ENCODE measurements around the gene POLRMT.
A peak's percentile ranks its signal among the peaks of the same experiment; 100 is the strongest.
"Not testable (repeated sequence)": the region's sequence is repeated elsewhere in the genome, so short reads cannot be mapped to it uniquely, and the experiment has no call there.

POLRMT gene

GRCh38 chr19:634975-635652, 1.8 kb upstream of the POLRMT start:
- Mint-ChIP-seq H3K36me3 (ENCODE audit: low read depth) (peaks cover 37% of the 10 kb centered on the region), H3K4me3 (no peak overlapping the region), H3K9me3 (no peaks in the 10 kb centered on the region), H3K27me3 (peaks cover 35% of the 10 kb centered on the region), H3K4me1 (ENCODE audit: low read depth) (peaks cover 44% of the 10 kb centered on the region), H3K27ac (peak overlapping the region; percentile 55)
- intact Hi-C loops (cut with micrococcal nuclease) = no loop called here

- no peaks in the 10 kb centered on the region for H3K9me3 Mint-ChIP-seq
- peak overlapping the region; percentile 88 for H3K27ac Mint-ChIP-seq
- intact Hi-C loops (cut with micrococcal nuclease) = loop anchor here (2.0 kb wide), 1 partner anchor 27 kb away; no protein-coding TSS in a partner anchor
Measured at GRCh38 chr19:633786-634639, 676 bp upstream of the POLRMT start.

GRCh38 chr19:632579-633067, 714 bp downstream of the POLRMT start:
- intact Hi-C loops (cut with micrococcal nuclease) = loop anchor here (2.0 kb wide), 1 partner anchor 28 kb away; no protein-coding TSS in a partner anchor
- Mint-ChIP-seq H3K4me3 (peak overlapping the region; percentile 97), H3K36me3 (ENCODE audit: low read depth) (peaks cover 62% of the 10 kb centered on the region), H3K4me1 (ENCODE audit: low read depth) (peaks cover 37% of the 10 kb centered on the region), H3K27me3 (peaks cover 12% of the 10 kb centered on the region), H3K27ac (peak overlapping the region; percentile 88), H3K9me3 (no peaks in the 10 kb centered on the region)

More at GRCh38 chr19:633786-634639, 676 bp upstream of the POLRMT start:
- H3K4me1 Mint-ChIP-seq (ENCODE audit: low read depth) = peaks cover 37% of the 10 kb centered on the region
- peak overlapping the region; percentile 97 for H3K4me3 Mint-ChIP-seq
- H3K27me3 Mint-ChIP-seq = peaks cover 26% of the 10 kb centered on the region
- peaks cover 48% of the 10 kb centered on the region for H3K36me3 Mint-ChIP-seq (ENCODE audit: low read depth)

- intact Hi-C loops (cut with micrococcal nuclease) = no loop called here
- Mint-ChIP-seq H3K36me3 (ENCODE audit: low read depth) (peaks cover 86% of the 10 kb centered on the region), H3K27ac (no peak overlapping the region), H3K4me3 (no peak overlapping the region), H3K9me3 (no peaks in the 10 kb centered on the region), H3K4me1 (ENCODE audit: low read depth) (peaks cover 37% of the 10 kb centered on the region), H3K27me3 (no peaks in the 10 kb centered on the region)
Measured at GRCh38 chr19:629961-630714, 3.2 kb downstream of the POLRMT start.

- intact Hi-C loops (cut with micrococcal nuclease); H3K27me3 Mint-ChIP-seq; H3K9me3 Mint-ChIP-seq; H3K4me3 Mint-ChIP-seq; H3K27ac Mint-ChIP-seq: not testable (repeated sequence)
- Mint-ChIP-seq H3K36me3 (ENCODE audit: low read depth) (peaks cover 93% of the 10 kb centered on the region), H3K4me1 (ENCODE audit: low read depth) (peaks cover 37% of the 10 kb centered on the region)
Measured at GRCh38 chr19:629515-629914, 3.8 kb downstream of the POLRMT start.

- Mint-ChIP-seq H3K27ac (no peak overlapping the region), H3K4me3 (no peak overlapping the region), H3K36me3 (ENCODE audit: low read depth) (peaks cover 99% of the 10 kb centered on the region), H3K9me3 (no peaks in the 10 kb centered on the region), H3K27me3 (no peaks in the 10 kb centered on the region), H3K4me1 (ENCODE audit: low read depth) (peaks cover 26% of the 10 kb centered on the region)
- intact Hi-C loops (cut with micrococcal nuclease) = no loop called here
Measured at GRCh38 chr19:628168-628567, 5.2 kb downstream of the POLRMT start.

- H3K27ac Mint-ChIP-seq; H3K9me3 Mint-ChIP-seq; H3K4me3 Mint-ChIP-seq; H3K27me3 Mint-ChIP-seq; intact Hi-C loops (cut with micrococcal nuclease): not testable (repeated sequence)
- peaks cover 12% of the 10 kb centered on the region for H3K4me1 Mint-ChIP-seq (ENCODE audit: low read depth)
- peaks cover 100% of the 10 kb centered on the region for H3K36me3 Mint-ChIP-seq (ENCODE audit: low read depth)
Measured at GRCh38 chr19:626566-626965, 6.8 kb downstream of the POLRMT start.

- Mint-ChIP-seq H3K4me1 (ENCODE audit: low read depth) (peaks cover 6% of the 10 kb centered on the region), H3K27me3 (no peaks in the 10 kb centered on the region), H3K27ac (no peak overlapping the region), H3K9me3 (no peaks in the 10 kb centered on the region), H3K36me3 (ENCODE audit: low read depth) (peaks cover 100% of the 10 kb centered on the region), H3K4me3 (no peak overlapping the region)
- intact Hi-C loops (cut with micrococcal nuclease) = no loop called here
Measured at GRCh38 chr19:625257-625656, 8.1 kb downstream of the POLRMT start.

GRCh38 chr19:624433-625109, 8.8 kb downstream of the POLRMT start:
- Mint-ChIP-seq H3K27ac (no peak overlapping the region), H3K36me3 (ENCODE audit: low read depth) (peaks cover 100% of the 10 kb centered on the region), H3K9me3 (no peaks in the 10 kb centered on the region), H3K4me3 (no peak overlapping the region), H3K27me3 (no peaks in the 10 kb centered on the region), H3K4me1 (ENCODE audit: low read depth) (no peaks in the 10 kb centered on the region)
- intact Hi-C loops (cut with micrococcal nuclease) = no loop called here

- no peaks in the 10 kb centered on the region for H3K4me1 Mint-ChIP-seq (ENCODE audit: low read depth)
- intact Hi-C loops (cut with micrococcal nuclease) = no loop called here
- H3K4me3 Mint-ChIP-seq = no peak overlapping the region
- H3K36me3 Mint-ChIP-seq (ENCODE audit: low read depth) = peaks cover 100% of the 10 kb centered on the region
- no peaks in the 10 kb centered on the region for H3K9me3 Mint-ChIP-seq
- no peak overlapping the region for H3K27ac Mint-ChIP-seq
- no peaks in the 10 kb centered on the region for H3K27me3 Mint-ChIP-seq
Measured at GRCh38 chr19:623974-624373, 9.4 kb downstream of the POLRMT start.

GRCh38 chr19:623175-623916, 10.0 kb downstream of the POLRMT start:
- H3K27ac Mint-ChIP-seq = no peak overlapping the region
- H3K27me3 Mint-ChIP-seq = no peaks in the 10 kb centered on the region
- H3K9me3 Mint-ChIP-seq = no peaks in the 10 kb centered on the region
- peaks cover 100% of the 10 kb centered on the region for H3K36me3 Mint-ChIP-seq (ENCODE audit: low read depth)
- intact Hi-C loops (cut with micrococcal nuclease) = no loop called here
- no peaks in the 10 kb centered on the region for H3K4me1 Mint-ChIP-seq (ENCODE audit: low read depth)
- no peak overlapping the region for H3K4me3 Mint-ChIP-seq

- no peak overlapping the region for H3K4me3 Mint-ChIP-seq
- no peaks in the 10 kb centered on the region for H3K4me1 Mint-ChIP-seq (ENCODE audit: low read depth)
- peaks cover 100% of the 10 kb centered on the region for H3K36me3 Mint-ChIP-seq (ENCODE audit: low read depth)
- H3K9me3 Mint-ChIP-seq = no peaks in the 10 kb centered on the region
- H3K27ac Mint-ChIP-seq = no peak overlapping the region
- H3K27me3 Mint-ChIP-seq = no peaks in the 10 kb centered on the region
- intact Hi-C loops (cut with micrococcal nuclease) = no loop called here
Measured at GRCh38 chr19:622666-623065, 10.7 kb downstream of the POLRMT start.

GRCh38 chr19:621819-622218, 11.5 kb downstream of the POLRMT start:
- H3K4me3 Mint-ChIP-seq = no peak overlapping the region
- no peaks in the 10 kb centered on the region for H3K9me3 Mint-ChIP-seq
- no peak overlapping the region for H3K27ac Mint-ChIP-seq
- intact Hi-C loops (cut with micrococcal nuclease) = no loop called here
- H3K4me1 Mint-ChIP-seq (ENCODE audit: low read depth) = no peaks in the 10 kb centered on the region
- H3K27me3 Mint-ChIP-seq = peaks cover 8% of the 10 kb centered on the region
- H3K36me3 Mint-ChIP-seq (ENCODE audit: low read depth) = peaks cover 100% of the 10 kb centered on the region

All from dendritic cell treated with granulocyte-macrophage colony-stimulating factor and Interleukin-4, amounts not matched to agents 40 ng/mL and 50 ng/mL, for 4 days (primary cell).